ENCODE measurements around the gene DPP3.

DNA sequence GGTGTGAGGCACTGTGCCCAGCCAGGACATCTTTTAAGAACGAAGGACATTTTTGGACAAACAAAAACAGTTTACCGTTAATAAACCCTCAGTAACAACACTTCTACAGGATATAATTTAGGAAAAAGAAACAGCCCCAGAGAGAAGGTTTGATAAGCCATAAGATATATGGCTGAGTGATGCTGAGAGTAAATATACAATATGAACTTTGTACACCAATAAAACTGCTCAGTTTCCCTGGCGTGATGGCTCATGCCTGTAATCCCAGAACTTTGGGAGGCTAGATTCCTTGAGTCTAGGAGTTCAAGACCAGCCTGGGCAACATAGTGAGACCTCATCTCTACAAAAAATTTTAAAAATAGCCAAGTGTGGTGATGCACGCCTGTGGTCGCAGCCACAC lies 18.3 kb downstream of the DPP3 start:
- no peak for TF ChIP-seq GATA2 (IDR thresholded peaks at IDR 0.05; ENCODE audit: low read depth, low read length)
- no peak for TF ChIP-seq GATA3 (IDR thresholded peaks at IDR 0.05; ENCODE audit: low read depth, low read length)

Measured in SH-SY5Y (cell line).